ENCODE results near the gene SUSD6.
A peak's percentile ranks its signal among the peaks of the same experiment; 100 is the strongest.

The SUSD6 gene

GRCh38 chr14:69580009-69580577, 31.3 kb upstream of the SUSD6 start:
- Histone ChIP-seq H3F3A (ENCODE audit: control insufficient read depth, insufficient read depth) (peaks cover 4% of the 10 kb centered on the region; the same call in 1 of the 2 replicates), H4K20me1 (ENCODE audit: control insufficient read depth, insufficient read depth, low read depth, low read length) (no peaks in the 10 kb centered on the region), H3K4me2 (ENCODE audit: low read length) (no peak overlapping the region), H3K4me3 (ENCODE audit: low read length) (no peak overlapping the region), H3K27ac (ENCODE audit: low read depth, low read length) (no peak overlapping the region), H3K4me1 (ENCODE audit: control insufficient read depth, low read length) (peaks cover 15% of the 10 kb centered on the region), H3K79me2 (ENCODE audit: control insufficient read depth, low read length) (no peaks in the 10 kb centered on the region), H3K9me3 (ENCODE audit: control insufficient read depth, insufficient read depth, low read length) (no peaks in the 10 kb centered on the region), H3K27me3 (ENCODE audit: control insufficient read depth, low read length) (peaks cover 12% of the 10 kb centered on the region; the same call in 1 of the 2 replicates), H3K36me3 (ENCODE audit: control insufficient read depth, low read length) (no peaks in the 10 kb centered on the region), H3K9me2 (replicated peaks; ENCODE audit: control insufficient read depth, low read length) (no peaks in the 10 kb centered on the region)
- TF ChIP-seq EZH2phosphoT487 (IDR thresholded peaks at IDR 0.05; ENCODE audit: borderline replicate concordance, low read length), result no peak
- TF ChIP-seq CTCF (IDR thresholded peaks at IDR 0.05; ENCODE audit: low read depth, low read length, poor library complexity, severe bottlenecking), result peak; percentile 63

GRCh38 chr14:69581316-69581935, 30.0 kb upstream of the SUSD6 start:
- Histone ChIP-seq H3K4me2 (ENCODE audit: low read length) (peak overlapping the region; percentile 29), H3F3A (ENCODE audit: control insufficient read depth, insufficient read depth) (peaks cover 4% of the 10 kb centered on the region; the same call in 1 of the 2 replicates)

GRCh38 chr14:69582212-69582611, 29.2 kb upstream of the SUSD6 start:
- no peak overlapping the region for H3K27ac ChIP-seq (ENCODE audit: low read depth, low read length)
- H3K9me2 ChIP-seq (replicated peaks; ENCODE audit: control insufficient read depth, low read length), result no peaks in the 10 kb centered on the region
- no peaks in the 10 kb centered on the region for H3K79me2 ChIP-seq (ENCODE audit: control insufficient read depth, low read length)
- TF ChIP-seq EZH2phosphoT487 (IDR thresholded peaks at IDR 0.05; ENCODE audit: borderline replicate concordance, low read length), result no peak
- TF ChIP-seq CTCF (IDR thresholded peaks at IDR 0.05; ENCODE audit: low read depth, low read length, poor library complexity, severe bottlenecking), result no peak
- no peaks in the 10 kb centered on the region for H3K9me3 ChIP-seq (ENCODE audit: control insufficient read depth, insufficient read depth, low read length)
- peaks cover 4% of the 10 kb centered on the region; the same call in 1 of the 2 replicates for H3F3A ChIP-seq (ENCODE audit: control insufficient read depth, insufficient read depth)
- H3K4me3 ChIP-seq (ENCODE audit: low read length), result no peak overlapping the region
- H3K4me2 ChIP-seq (ENCODE audit: low read length), result no peak overlapping the region
- no peaks in the 10 kb centered on the region for H4K20me1 ChIP-seq (ENCODE audit: control insufficient read depth, insufficient read depth, low read depth, low read length)
- peaks cover 15% of the 10 kb centered on the region for H3K4me1 ChIP-seq (ENCODE audit: control insufficient read depth, low read length)
- H3K27me3 ChIP-seq (ENCODE audit: control insufficient read depth, low read length), result peaks cover 5% of the 10 kb centered on the region; the same call in 1 of the 2 replicates
- no peaks in the 10 kb centered on the region for H3K36me3 ChIP-seq (ENCODE audit: control insufficient read depth, low read length)

More at GRCh38 chr14:69581316-69581935, 30.0 kb upstream of the SUSD6 start:
- Histone ChIP-seq H4K20me1 (ENCODE audit: control insufficient read depth, insufficient read depth, low read depth, low read length) (no peaks in the 10 kb centered on the region), H3K36me3 (ENCODE audit: control insufficient read depth, low read length) (no peaks in the 10 kb centered on the region), H3K4me3 (ENCODE audit: low read length) (no peak overlapping the region), H3K9me3 (ENCODE audit: control insufficient read depth, insufficient read depth, low read length) (no peaks in the 10 kb centered on the region), H3K27ac (ENCODE audit: low read depth, low read length) (no peak overlapping the region), H3K4me1 (ENCODE audit: control insufficient read depth, low read length) (peaks cover 15% of the 10 kb centered on the region), H3K27me3 (ENCODE audit: control insufficient read depth, low read length) (peaks cover 5% of the 10 kb centered on the region; the same call in 1 of the 2 replicates), H3K9me2 (replicated peaks; ENCODE audit: control insufficient read depth, low read length) (no peaks in the 10 kb centered on the region), H3K79me2 (ENCODE audit: control insufficient read depth, low read length) (no peaks in the 10 kb centered on the region)
- no peak for TF ChIP-seq CTCF (IDR thresholded peaks at IDR 0.05; ENCODE audit: low read depth, low read length, poor library complexity, severe bottlenecking)
- no peak for TF ChIP-seq EZH2phosphoT487 (IDR thresholded peaks at IDR 0.05; ENCODE audit: borderline replicate concordance, low read length)

All from DOHH2 (cell line).